DOHH2 (cell line): ENCODE results near the gene PRDM4.

ENCODE experiments used
- H3F3A ChIP-seq: fragments of 200-600 bp; sonication (generic), shearing (Covaris generic); 2 replicates; pipeline ENCODE4 v1.6.0; 2016; ENCODE audit warnings: antibody characterized with exemption, mild to moderate bottlenecking; ENCODE audit not compliant: control insufficient read depth, insufficient read depth
- H3K27ac ChIP-seq: fragments of 200-600 bp; sonication (generic); 2 replicates; pipeline ENCODE4 v1.5.1; 2014; ENCODE audit warnings: low read depth, mild to moderate bottlenecking, low read length, moderate library complexity
- H3K27me3 ChIP-seq: fragments of 200-600 bp; sonication (generic); 2 replicates; pipeline ENCODE4 v1.6.1; 2014; ENCODE audit warnings: mild to moderate bottlenecking, low read length, mixed read lengths; ENCODE audit not compliant: control insufficient read depth
- H3K36me3 ChIP-seq: fragments of 200-600 bp; sonication (generic); 2 replicates; pipeline ENCODE4 v1.6.1; 2014; ENCODE audit warnings: mild to moderate bottlenecking, low read length, moderate library complexity, mixed read lengths; ENCODE audit not compliant: control insufficient read depth
- H3K4me1 ChIP-seq: fragments of 200-600 bp; sonication (generic); 2 replicates; pipeline ENCODE4 v1.6.1; 2014; ENCODE audit warnings: mild to moderate bottlenecking, low read length, mixed read lengths; ENCODE audit not compliant: control insufficient read depth
- H3K4me2 ChIP-seq: fragments of 200-600 bp; sonication (generic); 2 replicates; pipeline ENCODE4 v1.6.0; 2014; ENCODE audit warnings: mild to moderate bottlenecking, low read length, moderate library complexity
- H3K4me3 ChIP-seq: fragments of 200-600 bp; sonication (generic); 2 replicates; pipeline ENCODE4 v1.5.1; 2014; ENCODE audit warnings: mild to moderate bottlenecking, low read length, mixed read lengths
- H3K79me2 ChIP-seq: fragments of 200-600 bp; sonication (generic); 2 replicates; pipeline ENCODE4 v1.6.1; 2014; ENCODE audit warnings: mild to moderate bottlenecking, low read length, mixed read lengths; ENCODE audit not compliant: control insufficient read depth
- H3K9me2 ChIP-seq: fragments of 200-600 bp; sonication (generic); replicated peaks from 2 replicates; pipeline ENCODE4 v1.6.1; 2014; ENCODE audit warnings: mild to moderate bottlenecking, low read length, mixed read lengths; ENCODE audit not compliant: control insufficient read depth
- H3K9me3 ChIP-seq: fragments of 200-600 bp; sonication (generic); 2 replicates; pipeline ENCODE4 v1.6.1; 2014; ENCODE audit warnings: antibody characterized with exemption, low read length, mixed read lengths; ENCODE audit not compliant: control insufficient read depth, insufficient read depth
- H4K20me1 ChIP-seq: fragments of 200-600 bp; sonication (generic); 2 replicates; pipeline ENCODE4 v1.6.0; 2014; ENCODE audit warnings: low read depth, mild to moderate bottlenecking, antibody characterized with exemption, low read length, moderate library complexity; ENCODE audit not compliant: control insufficient read depth, insufficient read depth
- CTCF ChIP-seq: fragments of 200-600 bp; sonication (generic); IDR thresholded peaks from one replicate; pipeline ENCODE4 v1.5.1; 2014; ENCODE audit warnings: antibody characterized with exemption, mild to moderate bottlenecking, low read depth, low read length; ENCODE audit not compliant: poor library complexity, severe bottlenecking
- EZH2phosphoT487 ChIP-seq: fragments of 200-600 bp; sonication (generic); IDR thresholded peaks from 2 replicates; pipeline ENCODE4 v1.6.1; 2017; ENCODE audit warnings: borderline replicate concordance, mild to moderate bottlenecking, antibody characterized with exemption, low read length, moderate library complexity, mixed read lengths

Gene PRDM4

GRCh38 chr12:107685360-107686248 is 75.3 kb downstream of the PRDM4 start, which contains the start of gene PWP1:
Gene PWP1 (plus strand): TSS chr12:107685799. CDS start chr12:107685900, 101 bp downstream.
- Histone ChIP-seq H3K9me3 (no peaks in the 10 kb centered on the region), H3F3A (no peaks in the 10 kb centered on the region), H3K27ac (peak within 1 kb of the TSS; percentile 44), H4K20me1 (no peaks in the 10 kb centered on the region), H3K4me2 (peak within 1 kb of the TSS; percentile 86), H3K27me3 (no peaks in the 10 kb centered on the region), H3K4me1 (peaks cover 22% of the 10 kb centered on the region), H3K36me3 (peaks cover 34% of the 10 kb centered on the region), H3K4me3 (peak within 1 kb of the TSS; percentile 98), H3K9me2 (no peaks in the 10 kb centered on the region), H3K79me2 (peaks cover 34% of the 10 kb centered on the region)
- no peak for TF ChIP-seq EZH2phosphoT487
- TF ChIP-seq CTCF: no peak

GRCh38 chr12:107684990-107685359 is 76.0 kb downstream of the PRDM4 start:
- peaks cover 2% of the 10 kb centered on the region; the same call in 1 of the 2 replicates for H3K27me3 ChIP-seq
- peaks cover 34% of the 10 kb centered on the region for H3K79me2 ChIP-seq
- H3F3A ChIP-seq: no peaks in the 10 kb centered on the region
- peaks cover 22% of the 10 kb centered on the region for H3K4me1 ChIP-seq
- H3K9me3 ChIP-seq: no peaks in the 10 kb centered on the region
- peaks cover 28% of the 10 kb centered on the region for H3K36me3 ChIP-seq
- no peaks in the 10 kb centered on the region for H3K9me2 ChIP-seq
- peak overlapping the region; percentile 44 for H3K27ac ChIP-seq
- no peaks in the 10 kb centered on the region for H4K20me1 ChIP-seq
- H3K4me2 ChIP-seq: peak overlapping the region; percentile 86
- peak overlapping the region; percentile 98 for H3K4me3 ChIP-seq
- TF ChIP-seq EZH2phosphoT487 (no peak), CTCF (no peak)

- H3K4me3 ChIP-seq: peak overlapping the region; percentile 98
- H3F3A ChIP-seq: no peaks in the 10 kb centered on the region
- peaks cover 7% of the 10 kb centered on the region for H3K27me3 ChIP-seq
- H3K4me1 ChIP-seq: peaks cover 22% of the 10 kb centered on the region
- peaks cover 21% of the 10 kb centered on the region for H3K36me3 ChIP-seq
- no peak overlapping the region for H3K27ac ChIP-seq
- H4K20me1 ChIP-seq: no peaks in the 10 kb centered on the region
- H3K9me2 ChIP-seq: no peaks in the 10 kb centered on the region
- TF ChIP-seq EZH2phosphoT487 (no peak), CTCF (no peak)
- H3K4me2 ChIP-seq: peak overlapping the region; percentile 86
- H3K9me3 ChIP-seq: no peaks in the 10 kb centered on the region
- peaks cover 34% of the 10 kb centered on the region for H3K79me2 ChIP-seq
Observed at GRCh38 chr12:107684029-107684795, 76.7 kb downstream of the PRDM4 start.
